Nephron (organoid): ENCODE measurements around the gene MARCHF6.
A peak's percentile ranks its signal among the peaks of the same experiment; 100 is the strongest.
"Not testable (repeated sequence)": the region's sequence is repeated elsewhere in the genome, so short reads cannot be mapped to it uniquely, and the experiment has no call there.

ENCODE experiments used
- H3K27ac Mint-ChIP-seq, 3 experiments: 2 replicates each; pipeline ENCODE4 v1.8.0; 2020; ENCODE audit warnings: mixed read lengths in 3 of 3, mild to moderate bottlenecking in 2 of 3, moderate library complexity in 1 of 3
- H3K27me3 Mint-ChIP-seq: 2 replicates; pipeline ENCODE4 v1.8.0; 2021; ENCODE audit warnings: low read depth, mild to moderate bottlenecking, moderate library complexity, mixed read lengths
- H3K36me3 Mint-ChIP-seq: 2 replicates; pipeline ENCODE4 v1.8.0; 2020; ENCODE audit warnings: low read depth, mixed read lengths
- H3K4me1 Mint-ChIP-seq: 2 replicates; pipeline ENCODE4 v1.8.0; 2020; ENCODE audit warnings: mixed read lengths
- H3K4me3 Mint-ChIP-seq, 3 experiments: 2 replicates each; pipeline ENCODE4 v1.8.0; 2020; ENCODE audit warnings: mild to moderate bottlenecking in 3 of 3, mixed read lengths in 3 of 3, moderate library complexity in 2 of 3
- H3K9me3 Mint-ChIP-seq: 2 replicates; pipeline ENCODE4 v1.8.0; 2020; ENCODE audit warnings: mixed read lengths
- CTCF ChIP-seq, 3 experiments: fragments of 200-600 bp; sonication (generic); IDR thresholded peaks; one replicate each; pipeline ENCODE4 v1.5.0; 2021; ENCODE audit warnings: antibody characterized with exemption in 3 of 3; ENCODE audit not compliant: unreplicated experiment in 3 of 3

MARCHF6 gene

GRCh38 chr5:10376544-10376943 is 23.0 kb downstream of the MARCHF6 start:
- H3K9me3 Mint-ChIP-seq: no peaks in the 10 kb centered on the region
- no peak for TF ChIP-seq CTCF (IDR thresholded peaks at IDR 0.05; ENCODE audit: unreplicated experiment in 3 of 3)
- H3K27ac Mint-ChIP-seq: peak overlapping the region in 1 of 3 experiments; percentile 49
- no peak overlapping the region for H3K4me3 Mint-ChIP-seq
- H3K36me3 Mint-ChIP-seq: peaks cover 64% of the 10 kb centered on the region
- peaks cover 34% of the 10 kb centered on the region for H3K4me1 Mint-ChIP-seq
- no peaks in the 10 kb centered on the region for H3K27me3 Mint-ChIP-seq

- Mint-ChIP-seq H3K27me3 (no peaks in the 10 kb centered on the region), H3K4me3 (no peak overlapping the region)
- TF ChIP-seq CTCF (IDR thresholded peaks at IDR 0.05; ENCODE audit: unreplicated experiment in 3 of 3): no peak
These were observed 23.6 kb downstream of the MARCHF6 start for GRCh38 chr5:10377081-10377480.

GRCh38 chr5:10381803-10382202 is 28.3 kb downstream of the MARCHF6 start:
- Mint-ChIP-seq H3K4me3 (no peak overlapping the region), H3K4me1 (peaks cover 7% of the 10 kb centered on the region), H3K36me3 (peaks cover 71% of the 10 kb centered on the region), H3K27ac (no peak overlapping the region), H3K9me3 (peaks cover 2% of the 10 kb centered on the region), H3K27me3 (no peaks in the 10 kb centered on the region)
- TF ChIP-seq CTCF (IDR thresholded peaks at IDR 0.05; ENCODE audit: unreplicated experiment in 3 of 3): no peak

More at GRCh38 chr5:10377081-10377480, 23.6 kb downstream of the MARCHF6 start:
- Mint-ChIP-seq H3K36me3 (peaks cover 69% of the 10 kb centered on the region), H3K27ac (peak overlapping the region; percentile 16 to 49 (median 45)), H3K9me3 (peaks cover 2% of the 10 kb centered on the region), H3K4me1 (peaks cover 34% of the 10 kb centered on the region)

- peaks cover 2% of the 10 kb centered on the region for H3K9me3 Mint-ChIP-seq
- no peak overlapping the region for H3K27ac Mint-ChIP-seq
- no peaks in the 10 kb centered on the region for H3K27me3 Mint-ChIP-seq
- H3K4me1 Mint-ChIP-seq: no peaks in the 10 kb centered on the region
- no peak overlapping the region for H3K4me3 Mint-ChIP-seq
- no peak for TF ChIP-seq CTCF (IDR thresholded peaks at IDR 0.05; ENCODE audit: unreplicated experiment in 3 of 3)
- peaks cover 71% of the 10 kb centered on the region for H3K36me3 Mint-ChIP-seq
These were observed 31.0 kb downstream of the MARCHF6 start for GRCh38 chr5:10384483-10384882.

GRCh38 chr5:10387690-10388089 is 34.2 kb downstream of the MARCHF6 start:
- TF ChIP-seq CTCF (IDR thresholded peaks at IDR 0.05; ENCODE audit: unreplicated experiment in 3 of 3): no peak
- no peaks in the 10 kb centered on the region for H3K9me3 Mint-ChIP-seq
- H3K4me1 Mint-ChIP-seq: no peaks in the 10 kb centered on the region
- H3K27ac Mint-ChIP-seq: no peak overlapping the region
- H3K4me3 Mint-ChIP-seq: no peak overlapping the region
- peaks cover 77% of the 10 kb centered on the region for H3K36me3 Mint-ChIP-seq
- H3K27me3 Mint-ChIP-seq: no peaks in the 10 kb centered on the region

GRCh38 chr5:10391130-10391529 is 37.6 kb downstream of the MARCHF6 start:
- no peak for TF ChIP-seq CTCF (IDR thresholded peaks at IDR 0.05; ENCODE audit: unreplicated experiment in 3 of 3)
- Mint-ChIP-seq H3K27ac (no peak overlapping the region), H3K36me3 (peaks cover 73% of the 10 kb centered on the region), H3K9me3 (no peaks in the 10 kb centered on the region), H3K4me3 (no peak overlapping the region), H3K27me3 (no peaks in the 10 kb centered on the region), H3K4me1 (no peaks in the 10 kb centered on the region)

- peaks cover 76% of the 10 kb centered on the region for H3K36me3 Mint-ChIP-seq
- H3K9me3 Mint-ChIP-seq, H3K27me3 Mint-ChIP-seq, H3K4me3 Mint-ChIP-seq, H3K27ac Mint-ChIP-seq, H3K4me1 Mint-ChIP-seq: not testable (repeated sequence)
These were observed 39.3 kb downstream of the MARCHF6 start for GRCh38 chr5:10392567-10393328.
